GM12874 (cell line): ENCODE data around the gene DNAJB5.

ENCODE experiments used
- TF ChIP-seq, protein P1 (sequence below): IDR thresholded peaks from 2 replicates; pipeline ENCODE4 v1.5.1; 2011; ENCODE audit warnings: low read depth, mild to moderate bottlenecking, control low read depth, low read length, moderate library complexity; ENCODE audit not compliant: insufficient read depth

The DNAJB5 gene

DNA sequence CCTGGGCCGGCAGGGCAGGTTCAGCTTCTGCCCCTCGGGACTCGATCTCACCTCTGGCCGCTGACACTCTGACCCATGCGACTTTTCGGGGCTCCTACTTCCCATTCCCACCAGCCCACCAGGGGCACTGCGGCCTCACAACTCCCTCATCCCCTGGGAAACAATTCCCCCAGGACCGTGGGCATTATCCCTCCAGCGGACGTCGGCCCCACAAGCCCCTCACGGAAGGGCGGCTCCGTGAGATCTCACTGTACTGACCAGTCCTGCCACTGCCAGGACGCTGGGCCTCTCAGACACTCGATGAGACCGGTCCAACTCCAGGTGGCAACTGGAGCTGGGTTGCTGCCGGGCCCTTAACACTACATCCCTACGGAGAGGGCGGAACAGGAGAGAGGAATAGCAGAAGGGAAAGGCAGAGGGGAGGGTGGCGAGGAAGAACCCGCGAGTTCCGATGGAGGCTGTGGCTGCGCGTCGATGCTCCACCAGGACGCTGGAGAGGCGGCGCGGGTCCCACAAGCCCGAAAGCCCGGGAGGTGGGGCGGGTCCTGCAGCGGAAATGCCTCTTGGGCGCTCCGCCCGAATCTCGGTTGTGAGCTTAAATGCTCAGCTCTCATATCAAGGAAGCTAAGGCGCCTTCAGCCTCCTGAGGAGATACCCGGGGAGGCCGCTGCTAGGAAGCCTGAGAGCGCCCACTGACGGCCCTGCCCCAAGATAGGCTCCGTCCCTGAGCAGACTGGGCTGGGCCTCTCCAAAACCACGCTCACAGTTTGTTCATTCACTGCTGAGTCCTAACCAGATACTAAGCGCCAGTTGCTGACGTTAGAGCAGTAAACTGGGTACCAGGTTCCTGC is 46.5 kb downstream of the DNAJB5 start:
- TF ChIP-seq, protein P1, sequence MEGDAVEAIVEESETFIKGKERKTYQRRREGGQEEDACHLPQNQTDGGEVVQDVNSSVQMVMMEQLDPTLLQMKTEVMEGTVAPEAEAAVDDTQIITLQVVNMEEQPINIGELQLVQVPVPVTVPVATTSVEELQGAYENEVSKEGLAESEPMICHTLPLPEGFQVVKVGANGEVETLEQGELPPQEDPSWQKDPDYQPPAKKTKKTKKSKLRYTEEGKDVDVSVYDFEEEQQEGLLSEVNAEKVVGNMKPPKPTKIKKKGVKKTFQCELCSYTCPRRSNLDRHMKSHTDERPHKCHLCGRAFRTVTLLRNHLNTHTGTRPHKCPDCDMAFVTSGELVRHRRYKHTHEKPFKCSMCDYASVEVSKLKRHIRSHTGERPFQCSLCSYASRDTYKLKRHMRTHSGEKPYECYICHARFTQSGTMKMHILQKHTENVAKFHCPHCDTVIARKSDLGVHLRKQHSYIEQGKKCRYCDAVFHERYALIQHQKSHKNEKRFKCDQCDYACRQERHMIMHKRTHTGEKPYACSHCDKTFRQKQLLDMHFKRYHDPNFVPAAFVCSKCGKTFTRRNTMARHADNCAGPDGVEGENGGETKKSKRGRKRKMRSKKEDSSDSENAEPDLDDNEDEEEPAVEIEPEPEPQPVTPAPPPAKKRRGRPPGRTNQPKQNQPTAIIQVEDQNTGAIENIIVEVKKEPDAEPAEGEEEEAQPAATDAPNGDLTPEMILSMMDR = no peak

DNA sequence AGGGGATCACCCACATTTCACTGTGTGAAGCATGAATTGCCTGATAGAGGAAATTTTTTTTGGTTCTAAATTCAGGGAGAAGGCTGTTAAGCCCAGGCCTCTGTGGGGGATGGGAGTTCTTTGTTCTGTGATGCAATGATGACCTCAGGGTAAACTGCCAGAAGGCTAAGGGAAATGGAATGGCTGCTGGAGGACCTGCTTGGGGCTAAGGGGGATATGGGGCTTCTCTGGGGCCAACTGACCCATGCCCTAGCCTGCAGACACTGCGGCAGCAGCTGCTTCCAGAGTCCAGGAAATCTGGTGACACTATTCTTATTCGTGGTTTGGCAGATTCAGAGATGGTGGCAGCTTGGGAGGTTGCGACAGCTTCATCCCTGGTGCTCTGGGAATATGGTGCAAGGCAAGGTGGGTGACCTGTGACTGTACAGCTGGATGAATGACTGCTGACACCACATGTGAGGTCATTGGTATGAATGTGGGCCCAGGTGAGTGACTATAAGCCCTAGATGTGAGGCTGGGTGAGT is 52.6 kb downstream of the DNAJB5 start:
- TF ChIP-seq, protein P1 = no peak

GRCh38 chr9:35042891-35043545 is 53.5 kb downstream of the DNAJB5 start:
- TF ChIP-seq, protein P1 = no peak

GRCh38 chr9:35044071-35044470 is 54.5 kb downstream of the DNAJB5 start:
- TF ChIP-seq, protein P1 = no peak
